ENCODE data around the gene FAR1.

Gene FAR1

DNA sequence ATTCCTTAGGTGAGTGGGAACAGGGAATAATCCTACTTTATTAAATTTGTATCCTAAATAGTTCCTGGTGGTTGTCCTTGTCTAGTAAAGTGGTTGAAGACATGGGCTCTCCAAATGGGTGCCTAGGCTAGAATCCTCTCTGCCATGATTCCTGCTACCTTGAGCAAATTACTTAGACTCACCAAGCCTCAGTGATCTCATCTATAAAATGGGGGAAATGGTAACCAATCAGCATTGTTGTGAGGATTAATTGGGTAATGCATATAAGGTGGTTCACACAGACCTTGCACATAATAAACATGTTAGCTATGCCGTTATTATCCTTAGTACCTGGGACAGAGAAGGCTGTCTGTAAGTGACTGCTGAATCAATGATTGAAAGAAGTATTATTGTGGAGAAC lies 109.9 kb downstream of the FAR1 start:
- no peak for DNase-seq

- DNase-seq: no peak
Measured at GRCh38 chr11:13781153-13781552, 112.7 kb downstream of the FAR1 start.
